Endothelial cell of umbilical vein (primary cell): ENCODE results near the gene CRY1.

Experiments used
- JUN ChIP-seq: IDR thresholded peaks from 2 replicates; pipeline ENCODE4 v1.6.1; 2011; ENCODE audit warnings: borderline replicate concordance, low read depth; ENCODE audit not compliant: insufficient read length, insufficient read depth
- POLR2A ChIP-seq: IDR thresholded peaks from 2 replicates; pipeline ENCODE4 v1.6.1; 2012; ENCODE audit warnings: low read depth, mild to moderate bottlenecking, control low read depth, low read length
- TF ChIP-seq, protein P1 (sequence below), 2 donors: IDR thresholded peaks; 1 replicate in 1 of 2; 2 replicates in 1 of 2; pipeline ENCODE4 v1.5.1; 2011; ENCODE audit warnings: low read length in 2 of 2, mild to moderate bottlenecking in 2 of 2, moderate library complexity in 2 of 2, control low read depth in 1 of 2, inconsistent platforms in 1 of 2, low read depth in 1 of 2; ENCODE audit not compliant: insufficient read depth in 1 of 2; ENCODE audit errors: extremely low read depth in 1 of 2

DNA sequence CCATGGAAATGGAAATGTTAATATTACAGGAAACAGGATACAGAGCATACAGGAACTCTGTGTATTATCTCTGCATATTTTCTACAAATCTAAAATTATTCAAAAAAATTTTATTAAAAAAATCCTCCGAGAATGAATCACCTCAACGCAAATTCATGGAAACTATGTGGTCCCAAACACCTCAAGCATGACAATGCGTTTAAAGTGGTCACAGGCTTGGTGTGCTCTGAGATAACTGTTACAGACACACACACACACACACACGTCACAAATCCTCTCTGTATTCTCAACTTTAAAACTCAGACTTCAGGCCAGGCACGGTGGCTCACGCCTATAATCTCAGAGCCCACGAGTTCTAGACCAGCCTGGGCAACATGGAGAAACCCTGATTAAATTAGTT lies 61.1 kb downstream of the CRY1 start:
- TF ChIP-seq, protein P1, sequence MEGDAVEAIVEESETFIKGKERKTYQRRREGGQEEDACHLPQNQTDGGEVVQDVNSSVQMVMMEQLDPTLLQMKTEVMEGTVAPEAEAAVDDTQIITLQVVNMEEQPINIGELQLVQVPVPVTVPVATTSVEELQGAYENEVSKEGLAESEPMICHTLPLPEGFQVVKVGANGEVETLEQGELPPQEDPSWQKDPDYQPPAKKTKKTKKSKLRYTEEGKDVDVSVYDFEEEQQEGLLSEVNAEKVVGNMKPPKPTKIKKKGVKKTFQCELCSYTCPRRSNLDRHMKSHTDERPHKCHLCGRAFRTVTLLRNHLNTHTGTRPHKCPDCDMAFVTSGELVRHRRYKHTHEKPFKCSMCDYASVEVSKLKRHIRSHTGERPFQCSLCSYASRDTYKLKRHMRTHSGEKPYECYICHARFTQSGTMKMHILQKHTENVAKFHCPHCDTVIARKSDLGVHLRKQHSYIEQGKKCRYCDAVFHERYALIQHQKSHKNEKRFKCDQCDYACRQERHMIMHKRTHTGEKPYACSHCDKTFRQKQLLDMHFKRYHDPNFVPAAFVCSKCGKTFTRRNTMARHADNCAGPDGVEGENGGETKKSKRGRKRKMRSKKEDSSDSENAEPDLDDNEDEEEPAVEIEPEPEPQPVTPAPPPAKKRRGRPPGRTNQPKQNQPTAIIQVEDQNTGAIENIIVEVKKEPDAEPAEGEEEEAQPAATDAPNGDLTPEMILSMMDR (IDR thresholded peaks at IDR 0.05; ENCODE audit: extremely low read depth in 1 of 2, insufficient read depth in 1 of 2, low read depth in 1 of 2, low read length in 2 of 2): no peak
- TF ChIP-seq POLR2A (no peak), JUN (no peak)
